H9 (cell line): ENCODE data around the gene ATP8A1. TPM values are rescaled to one million over a fixed set of nuclear protein-coding genes. Genes with fewer than 3 reads are reported as not detected.

Experiments used
- DNase-seq: peaks from one replicate; pipeline ENCODE4 v3.0.0-alpha.2; 2017
- H2AFZ ChIP-seq: one replicate; pipeline ENCODE4 v1.6.1; 2013; ENCODE audit warnings: mild to moderate bottlenecking, low read length, control low read depth, moderate library complexity
- H2AK5ac ChIP-seq: 2 replicates; pipeline ENCODE4 v1.6.1; 2013; ENCODE audit warnings: low read length, control low read depth, mixed read lengths; ENCODE audit not compliant: insufficient read length
- H2BK120ac ChIP-seq: one replicate; pipeline ENCODE4 v1.6.1; 2013; ENCODE audit warnings: low read depth, mild to moderate bottlenecking, low read length, control low read depth, inconsistent platforms; ENCODE audit not compliant: poor library complexity, severe bottlenecking
- H2BK12ac ChIP-seq: 2 replicates; pipeline ENCODE4 v1.6.1; 2013; ENCODE audit warnings: low read length, control low read depth, mixed read lengths, low read depth; ENCODE audit not compliant: insufficient read length
- H2BK15ac ChIP-seq: 2 replicates; pipeline ENCODE4 v1.6.1; 2013; ENCODE audit warnings: low read depth, low read length, control low read depth
- H2BK20ac ChIP-seq: one replicate; pipeline ENCODE4 v1.6.1; 2013; ENCODE audit warnings: low read depth, mild to moderate bottlenecking, low read length, control low read depth, inconsistent platforms; ENCODE audit not compliant: poor library complexity, severe bottlenecking
- H2BK5ac ChIP-seq: 2 replicates; pipeline ENCODE4 v1.6.1; 2013; ENCODE audit warnings: low read length, control low read depth, mixed read lengths; ENCODE audit not compliant: insufficient read length
- H3K14ac ChIP-seq: 2 replicates; pipeline ENCODE4 v1.6.1; 2013; ENCODE audit warnings: low read length, control low read depth; ENCODE audit not compliant: insufficient read depth
- H3K18ac ChIP-seq: 2 replicates; pipeline ENCODE4 v1.6.1; 2013; ENCODE audit warnings: low read depth, mild to moderate bottlenecking, mixed read lengths, low read length, control low read depth; ENCODE audit not compliant: insufficient read length
- H3K23ac ChIP-seq: 2 replicates; pipeline ENCODE4 v1.6.1; 2013; ENCODE audit warnings: low read length, control low read depth, mixed read lengths, low read depth; ENCODE audit not compliant: insufficient read length
- H3K23me2 ChIP-seq: 2 replicates; pipeline ENCODE4 v1.6.1; 2013; ENCODE audit warnings: low read depth, mild to moderate bottlenecking, mixed read lengths, low read length, control low read depth; ENCODE audit not compliant: insufficient read length, poor library complexity, severe bottlenecking
- H3K27ac ChIP-seq: 2 replicates; pipeline ENCODE4 v1.5.1; 2013; ENCODE audit warnings: low read length, control low read depth, mixed read lengths, low read depth; ENCODE audit not compliant: insufficient read length
- H3K27me3 ChIP-seq: 2 replicates; pipeline ENCODE4 v1.6.1; 2013; ENCODE audit warnings: low read length, control low read depth, inconsistent platforms; ENCODE audit not compliant: insufficient read depth
- H3K4ac ChIP-seq: 2 replicates; pipeline ENCODE4 v1.6.1; 2013; ENCODE audit warnings: low read depth, mild to moderate bottlenecking, control low read depth, inconsistent platforms, low read length, moderate library complexity
- H3K4me1 ChIP-seq: 2 replicates; pipeline ENCODE4 v1.6.1; 2013; ENCODE audit warnings: low read length, control low read depth, inconsistent platforms; ENCODE audit not compliant: insufficient read depth
- H3K4me2 ChIP-seq: 2 replicates; pipeline ENCODE4 v1.6.1; 2013; ENCODE audit warnings: low read length, control low read depth, mixed read lengths; ENCODE audit not compliant: insufficient read length, insufficient read depth
- H3K56ac ChIP-seq: 2 replicates; pipeline ENCODE4 v1.6.1; 2013; ENCODE audit warnings: low read depth, mild to moderate bottlenecking, mixed read lengths, low read length, control low read depth; ENCODE audit not compliant: insufficient read length
- H3K79me1 ChIP-seq: 2 replicates; pipeline ENCODE4 v1.6.1; 2013; ENCODE audit warnings: low read depth, mild to moderate bottlenecking, moderate library complexity, low read length, control low read depth, inconsistent platforms; ENCODE audit not compliant: insufficient read depth, poor library complexity, severe bottlenecking
- H3K79me2 ChIP-seq: 2 replicates; pipeline ENCODE4 v1.6.1; 2013; ENCODE audit warnings: low read length, control low read depth, inconsistent platforms; ENCODE audit not compliant: insufficient read depth
- H3K9ac ChIP-seq: 2 replicates; pipeline ENCODE4 v1.6.1; 2013; ENCODE audit warnings: low read length, control low read depth, mixed read lengths; ENCODE audit not compliant: insufficient read length; ENCODE audit errors: extremely low read depth
- H3K9me3 ChIP-seq: one replicate; pipeline ENCODE4 v1.6.1; 2013; ENCODE audit warnings: low read depth, low read length, inconsistent platforms; ENCODE audit not compliant: control insufficient read depth
- H3T11ph ChIP-seq: one replicate; pipeline ENCODE4 v1.6.1; 2013; ENCODE audit warnings: mild to moderate bottlenecking, low read length, control low read depth, inconsistent platforms
- H4K20me1 ChIP-seq: one replicate; pipeline ENCODE4 v1.6.1; 2013; ENCODE audit not compliant: control insufficient read depth, insufficient read length, insufficient read depth
- H4K5ac ChIP-seq: 2 replicates; pipeline ENCODE4 v1.6.1; 2013; ENCODE audit warnings: low read depth, mild to moderate bottlenecking, mixed read lengths, low read length, control low read depth; ENCODE audit not compliant: insufficient read length
- H4K8ac ChIP-seq: replicated peaks from 2 replicates; pipeline ENCODE4 v1.6.1; 2013; ENCODE audit warnings: low read length, control low read depth, mixed read lengths, low read depth; ENCODE audit not compliant: insufficient read length
- H4K91ac ChIP-seq: 2 replicates; pipeline ENCODE4 v1.6.1; 2013; ENCODE audit warnings: low read depth, mild to moderate bottlenecking, moderate library complexity, mixed read lengths, low read length, control low read depth; ENCODE audit not compliant: insufficient read length
- H3K27ac Mint-ChIP-seq, 3 experiments: 2 replicates in 2 of 3; 3 replicates in 1 of 3; pipeline ENCODE4 v1.8.0; 2020 to 2021; ENCODE audit warnings: mixed read lengths in 3 of 3, mild to moderate bottlenecking in 1 of 3, moderate library complexity in 1 of 3
- H3K27me3 Mint-ChIP-seq: 2 replicates; pipeline ENCODE4 v1.8.0; 2021; ENCODE audit warnings: low read depth, mild to moderate bottlenecking, moderate library complexity, mixed read lengths
- H3K36me3 Mint-ChIP-seq, 3 experiments: 2 replicates in 2 of 3; 3 replicates in 1 of 3; pipeline ENCODE4 v1.8.0; 2020 to 2021; ENCODE audit warnings: low read depth in 3 of 3, mixed read lengths in 3 of 3; ENCODE audit not compliant: insufficient read depth in 1 of 3
- H3K4me1 Mint-ChIP-seq, 2 experiments: 2 replicates each; pipeline ENCODE4 v1.8.0; 2020; ENCODE audit warnings: mixed read lengths in 2 of 2
- H3K4me3 Mint-ChIP-seq, 2 experiments: 2 replicates in 1 of 2; 3 replicates in 1 of 2; pipeline ENCODE4 v1.8.0; 2020 to 2021; ENCODE audit warnings: mild to moderate bottlenecking in 2 of 2, mixed read lengths in 2 of 2, moderate library complexity in 1 of 2
- H3K9me3 Mint-ChIP-seq, 2 experiments: 2 replicates in 1 of 2; 3 replicates in 1 of 2; pipeline ENCODE4 v1.8.0; 2020; ENCODE audit warnings: mild to moderate bottlenecking in 2 of 2, mixed read lengths in 2 of 2, moderate library complexity in 1 of 2
- CTCF ChIP-seq: fragments of 200-600 bp; sonication (generic); conservative IDR thresholded peaks from 3 replicates; pipeline ENCODE4 v1.8.0; 2021; ENCODE audit warnings: antibody characterized with exemption, mild to moderate bottlenecking
- WGBS: extraction: QIAGEN DNeasy Blood & Tissue Kit; methylation state at CpG from one replicate; pipeline ENCODE4 v1.1.7; 2013; ENCODE audit warnings: missing lambda C conversion rate, low lambda C conversion rate, mixed read lengths; ENCODE audit not compliant: insufficient read length; ENCODE audit errors: extremely low coverage; 5-methylcytosine and 5-hydroxymethylcytosine counted together
- total RNA-seq: library from RNA; stranded (reverse); gene quantifications from 2 replicates; pipeline ENCODE4 v1.2.1, GENCODE V29; 2021

ATP8A1 gene
- total RNA-seq, 1 experiment from 2014 or later, result 5.1 TPM

DNA sequence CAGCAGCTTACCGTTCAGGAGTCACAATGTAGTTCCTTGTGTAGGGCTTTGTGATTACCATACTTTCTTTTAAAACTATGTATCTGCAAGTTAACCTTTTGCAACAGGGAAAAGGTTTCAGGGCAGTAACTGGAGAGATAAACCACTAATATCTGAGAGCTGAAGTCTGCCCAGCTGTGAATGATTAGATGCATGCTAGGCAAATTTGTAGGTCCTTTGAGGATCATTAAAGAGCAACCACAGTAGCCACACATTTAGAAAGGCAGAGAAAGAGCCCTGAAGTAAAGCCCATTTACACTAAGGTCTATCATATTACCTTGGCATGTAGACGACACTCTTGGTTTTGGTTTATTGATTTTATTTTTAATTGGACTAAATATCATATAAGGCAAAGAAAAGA lies 60.0 kb downstream of the ATP8A1 start:
- no CpG with 5 or more reads among the region's 2 CpGs for WGBS
- Mint-ChIP-seq H3K4me1 (no peaks in the 10 kb centered on the region), H3K9me3 (no peaks in the 10 kb centered on the region), H3K27me3 (no peaks in the 10 kb centered on the region), H3K4me3 (no peak overlapping the region), H3K27ac (no peak overlapping the region), H3K36me3 (no peaks in the 10 kb centered on the region)
- H3K4ac ChIP-seq, result no peak overlapping the region
- no peak overlapping the region for H2BK12ac ChIP-seq
- H3K79me1 ChIP-seq, result no peaks in the 10 kb centered on the region
- H3K79me2 ChIP-seq, result no peaks in the 10 kb centered on the region
- no peak overlapping the region for H3T11ph ChIP-seq
- H2BK5ac ChIP-seq, result no peak overlapping the region
- H3K14ac ChIP-seq, result no peak overlapping the region
- H2AFZ ChIP-seq, result no peak overlapping the region
- H3K18ac ChIP-seq, result no peak overlapping the region
- DNase-seq, result no peak
- no peak overlapping the region for H4K8ac ChIP-seq
- H3K23me2 ChIP-seq, result no peaks in the 10 kb centered on the region
- no peak overlapping the region for H4K5ac ChIP-seq
- H2BK120ac ChIP-seq, result no peak overlapping the region
- H2BK20ac ChIP-seq, result no peak overlapping the region
- H2BK15ac ChIP-seq, result no peak overlapping the region
- H2AK5ac ChIP-seq, result no peak overlapping the region
- H3K27ac ChIP-seq, result no peak overlapping the region
- no peak overlapping the region for H3K23ac ChIP-seq
- H3K56ac ChIP-seq, result no peak overlapping the region
- no peaks in the 10 kb centered on the region for H3K4me1 ChIP-seq
- H3K27me3 ChIP-seq, result no peaks in the 10 kb centered on the region
- no peaks in the 10 kb centered on the region for H3K9me3 ChIP-seq
- H3K9ac ChIP-seq, result no peak overlapping the region
- TF ChIP-seq CTCF, result no peak
- no peak overlapping the region for H3K4me2 ChIP-seq
- no peak overlapping the region for H4K91ac ChIP-seq
- H4K20me1 ChIP-seq, result no peaks in the 10 kb centered on the region
